HG03108 (cell line): ENCODE results near the gene PTGDR2.
A peak's percentile ranks its signal among the peaks of the same experiment; 100 is the strongest.

Experiments used
- ATAC-seq: cut with Tn5 transposase; IDR thresholded peaks from one replicate; pipeline ENCODE4 v1.9.1; 2021; ENCODE audit warnings: moderate library complexity; ENCODE audit not compliant: unreplicated experiment

Gene PTGDR2

GRCh38 chr11:60855726-60856633, at the start of gene PTGDR2:
TSS of gene PTGDR2 (minus strand) at chr11:60855950. CDS start at chr11:60853722, 2,228 bp downstream.
- ATAC-seq: no peak

- no peak for ATAC-seq
Observed at GRCh38 chr11:60905047-60905446, 49.3 kb upstream of the PTGDR2 start.

- ATAC-seq: no peak
Observed at GRCh38 chr11:60902625-60903024, 46.9 kb upstream of the PTGDR2 start.

- no peak for ATAC-seq
Observed at GRCh38 chr11:60900673-60901404, 45.1 kb upstream of the PTGDR2 start.

GRCh38 chr11:60899977-60900376, 44.2 kb upstream of the PTGDR2 start:
- no peak for ATAC-seq

- no peak for ATAC-seq
Observed at GRCh38 chr11:60899046-60899936, 43.5 kb upstream of the PTGDR2 start.

- no peak for ATAC-seq
Observed at GRCh38 chr11:60897496-60897895, 41.7 kb upstream of the PTGDR2 start.

GRCh38 chr11:60895687-60896086, 39.9 kb upstream of the PTGDR2 start:
- ATAC-seq: no peak

GRCh38 chr11:60891103-60891741, 35.5 kb upstream of the PTGDR2 start:
- ATAC-seq: no peak

- no peak for ATAC-seq
Observed at GRCh38 chr11:60890696-60891095, 34.9 kb upstream of the PTGDR2 start.

GRCh38 chr11:60889869-60890311, 34.1 kb upstream of the PTGDR2 start:
- ATAC-seq: no peak

GRCh38 chr11:60887556-60887955, 31.8 kb upstream of the PTGDR2 start:
- ATAC-seq: peak; percentile 58

GRCh38 chr11:60880643-60881282, 25.0 kb upstream of the PTGDR2 start:
- no peak for ATAC-seq

- no peak for ATAC-seq
Observed at GRCh38 chr11:60879971-60880588, 24.3 kb upstream of the PTGDR2 start.

GRCh38 chr11:60879104-60879503, 23.4 kb upstream of the PTGDR2 start:
- ATAC-seq: no peak

GRCh38 chr11:60878245-60879101, 22.7 kb upstream of the PTGDR2 start:
- ATAC-seq: no peak

- no peak for ATAC-seq
Observed at GRCh38 chr11:60876168-60876485, 20.4 kb upstream of the PTGDR2 start.

- ATAC-seq: no peak
Observed at GRCh38 chr11:60875366-60876167, 19.8 kb upstream of the PTGDR2 start.
